ENCODE results near the gene PDGFA.

Gene PDGFA

DNA sequence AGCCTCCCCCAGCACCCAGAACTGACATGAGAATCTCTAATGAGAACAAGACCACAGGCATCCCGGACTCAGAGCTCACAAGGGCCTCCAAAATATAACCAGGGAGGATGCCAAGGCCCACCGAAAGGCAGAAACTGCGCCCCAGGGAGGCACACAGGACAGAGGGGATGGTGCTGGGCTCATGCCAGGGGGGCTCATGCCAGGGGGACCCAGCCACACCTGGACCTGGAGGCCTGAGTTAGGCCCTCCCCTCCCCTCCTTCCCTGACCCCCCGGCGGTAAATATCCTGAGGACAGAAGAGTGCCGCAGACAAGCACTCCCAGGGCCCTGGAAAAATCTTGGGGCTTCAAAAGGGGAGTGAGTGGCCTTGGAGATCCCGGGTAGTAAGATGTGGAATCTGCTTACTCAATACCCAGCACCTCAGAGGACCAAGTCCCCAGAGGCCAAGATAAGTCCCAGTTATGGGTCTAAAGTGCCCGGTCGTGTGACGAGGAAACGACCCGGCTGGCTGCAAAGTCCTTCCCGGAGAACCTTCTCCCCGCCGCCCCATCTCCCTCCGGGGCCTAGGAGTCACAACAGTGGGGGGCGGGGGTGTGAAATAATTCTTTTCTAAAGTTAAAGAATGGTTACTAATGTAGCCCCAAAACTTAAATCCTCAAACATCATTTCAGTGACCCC is 11.9 kb downstream of the PDGFA start:
- no peak for DNase-seq (ENCODE audit: low read depth, low spot score)
- no peak overlapping the region for H3K4me3 ChIP-seq (ENCODE audit: low read depth, low read length)
- TF ChIP-seq CTCF (IDR thresholded peaks at IDR 0.05; ENCODE audit: low read depth, low read length), result no peak
- in situ Hi-C loops (cut with HindIII; ENCODE audit: low sequenced_read_pairs), result no loop called here

DNA sequence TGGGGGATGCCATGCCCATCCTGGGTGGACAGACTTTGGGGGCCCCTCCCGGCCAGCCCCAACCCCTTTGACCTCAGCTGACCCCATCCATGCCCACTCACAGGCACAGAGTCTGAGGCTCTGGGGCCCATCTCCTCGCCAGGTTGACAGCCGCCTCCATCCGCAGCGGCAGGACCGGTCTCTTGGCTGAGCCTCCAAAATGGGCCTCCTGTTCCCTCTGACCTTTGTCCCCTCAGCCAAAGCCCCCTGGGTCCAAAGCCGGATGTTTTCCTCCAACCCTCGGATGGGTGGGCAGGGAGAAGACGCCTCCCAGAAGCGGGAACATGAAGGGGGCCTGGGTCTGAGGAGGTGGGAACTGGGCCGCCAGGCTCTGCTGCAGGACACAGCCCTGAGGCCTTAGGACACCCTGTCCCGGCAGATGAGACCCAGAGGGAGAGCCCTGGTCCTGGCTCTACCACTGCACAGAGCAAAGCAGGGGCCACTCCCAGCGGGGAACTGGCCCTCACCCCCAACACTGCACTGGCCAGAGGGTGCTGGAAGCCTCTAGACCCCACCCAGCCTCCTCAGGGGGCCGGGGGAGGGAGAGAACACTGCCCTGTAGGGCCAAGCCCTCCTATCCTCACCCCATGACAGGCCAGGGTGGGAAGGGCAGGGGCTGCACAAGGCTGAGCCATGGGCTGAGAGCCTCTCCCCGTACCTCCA is 12.6 kb downstream of the PDGFA start:
- no peak for DNase-seq (ENCODE audit: low read depth, low spot score)
- no peak overlapping the region for H3K4me3 ChIP-seq (ENCODE audit: low read depth, low read length)
- in situ Hi-C loops (cut with HindIII; ENCODE audit: low sequenced_read_pairs), result no loop called here
- no peak for TF ChIP-seq CTCF (IDR thresholded peaks at IDR 0.05; ENCODE audit: low read depth, low read length)

DNA sequence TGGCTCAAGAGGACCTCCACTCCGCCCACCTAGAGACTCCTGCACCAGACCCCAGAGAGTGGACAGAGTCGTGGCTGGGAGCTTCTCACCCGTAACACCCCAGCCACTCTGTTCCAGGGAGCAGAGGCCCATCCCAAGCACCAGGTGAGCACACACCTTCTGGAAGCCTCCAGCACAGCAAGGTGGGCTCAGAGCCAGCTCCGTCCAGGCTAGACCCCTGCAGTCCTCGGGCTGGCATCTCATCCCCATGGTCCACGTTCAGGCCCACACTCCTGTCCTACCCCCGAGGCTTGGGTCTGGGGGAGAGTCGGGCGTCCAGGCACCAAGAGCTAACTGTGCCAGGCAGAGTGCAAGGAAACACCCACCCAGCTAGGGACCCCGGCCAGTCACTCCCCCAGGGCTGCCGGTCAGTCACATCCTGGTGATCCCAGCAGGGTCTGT is 13.2 kb downstream of the PDGFA start:
- in situ Hi-C loops (cut with HindIII; ENCODE audit: low sequenced_read_pairs), result no loop called here
- DNase-seq (ENCODE audit: low read depth, low spot score), result no peak
- H3K4me3 ChIP-seq (ENCODE audit: low read depth, low read length), result no peak overlapping the region
- no peak for TF ChIP-seq CTCF (IDR thresholded peaks at IDR 0.05; ENCODE audit: low read depth, low read length)

DNA sequence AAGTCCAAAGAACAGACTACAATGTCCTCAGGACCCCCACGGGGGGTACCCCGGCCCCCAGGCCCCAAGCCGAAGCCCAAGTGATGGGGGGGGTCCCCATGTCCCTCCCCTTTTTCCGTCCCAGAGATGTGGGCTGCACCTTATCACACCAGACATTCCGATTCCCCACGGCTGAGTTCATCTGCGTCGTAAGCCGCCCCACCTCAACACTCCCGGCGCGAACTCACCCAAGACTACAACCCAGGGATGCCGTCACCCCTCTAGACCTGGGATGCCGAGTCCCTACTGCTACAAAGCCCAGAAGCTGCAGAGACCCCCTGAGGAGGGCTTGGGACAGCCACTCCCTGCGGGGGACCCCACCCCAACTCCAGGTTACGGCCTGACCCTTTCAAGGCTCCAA is 14.5 kb downstream of the PDGFA start:
- DNase-seq (ENCODE audit: low read depth, low spot score), result no peak
- in situ Hi-C loops (cut with HindIII; ENCODE audit: low sequenced_read_pairs), result no loop called here
- no peak for TF ChIP-seq CTCF (IDR thresholded peaks at IDR 0.05; ENCODE audit: low read depth, low read length)
- no peak overlapping the region for H3K4me3 ChIP-seq (ENCODE audit: low read depth, low read length)

DNA sequence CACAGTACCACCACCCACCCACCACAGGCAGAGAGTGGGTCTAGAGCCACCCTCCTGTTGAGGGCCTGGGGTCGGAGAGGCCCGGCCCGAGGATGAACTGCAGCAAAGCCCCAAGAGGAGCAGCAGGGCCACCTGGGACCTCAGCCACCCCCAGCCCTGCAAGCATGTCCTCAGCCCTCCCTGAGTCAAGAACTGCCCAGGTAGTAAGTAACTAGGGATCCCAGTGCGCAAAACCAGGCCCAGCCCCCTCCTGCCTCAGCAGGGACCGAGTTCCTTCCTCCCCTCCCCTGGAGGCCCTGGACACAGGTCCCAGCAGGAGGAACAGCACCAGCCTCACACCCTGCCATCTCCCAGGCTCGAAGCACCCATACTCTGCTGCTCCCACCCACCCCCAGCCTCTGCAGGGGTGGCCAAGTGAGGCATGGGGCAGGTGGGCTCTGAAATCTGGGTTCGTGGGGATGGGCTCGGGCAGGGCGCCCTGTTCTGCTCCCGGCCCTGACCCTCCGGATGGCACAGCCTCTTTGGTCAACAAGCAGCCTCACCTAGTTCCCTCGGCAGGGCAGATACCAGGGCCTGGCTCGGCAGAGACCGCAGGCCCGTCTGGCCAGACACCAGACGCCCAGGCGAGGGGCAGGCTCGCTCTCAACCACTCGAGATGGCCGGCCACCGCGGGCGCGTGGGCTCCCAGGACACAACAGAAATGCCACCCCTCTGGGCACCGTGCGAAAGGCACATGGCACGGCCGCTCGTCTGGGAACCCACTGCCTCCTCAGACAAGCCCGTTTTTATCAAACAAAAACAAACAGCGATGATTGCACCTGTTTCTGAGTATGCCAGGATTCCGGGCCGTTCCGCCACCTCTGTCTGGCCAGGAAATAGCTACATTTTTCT is 15.2 kb downstream of the PDGFA start:
- no peak overlapping the region for H3K4me3 ChIP-seq (ENCODE audit: low read depth, low read length)
- in situ Hi-C loops (cut with HindIII; ENCODE audit: low sequenced_read_pairs), result no loop called here
- TF ChIP-seq CTCF (IDR thresholded peaks at IDR 0.05; ENCODE audit: low read depth, low read length), result no peak
- no peak for DNase-seq (ENCODE audit: low read depth, low spot score)

DNA sequence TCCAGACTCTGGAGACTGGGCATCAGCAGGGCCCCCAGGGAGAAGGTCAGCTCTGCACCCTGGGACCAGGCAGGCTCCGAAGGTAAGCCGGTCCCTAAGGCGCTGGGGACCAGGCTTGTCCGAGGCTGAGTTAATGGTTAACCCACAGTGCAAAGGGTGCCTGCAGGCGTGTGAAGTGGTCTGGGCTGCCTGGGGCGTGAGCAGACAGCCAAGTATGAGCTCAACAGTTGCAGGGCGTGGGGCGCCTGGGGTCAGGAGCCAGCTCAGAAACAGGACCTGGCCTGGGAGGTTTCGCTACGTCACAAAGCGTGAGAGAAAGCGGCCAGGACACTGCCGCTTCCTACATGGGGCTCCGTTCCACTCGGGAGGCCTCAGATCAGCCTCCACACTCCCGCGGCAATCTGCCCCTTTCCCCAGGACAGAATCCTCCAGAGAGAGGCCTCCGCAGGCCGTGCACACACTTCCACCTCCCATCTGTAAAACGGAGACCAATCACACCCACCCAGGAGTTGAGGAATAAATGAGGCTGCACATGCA is 16.0 kb downstream of the PDGFA start:
- DNase-seq (ENCODE audit: low read depth, low spot score), result no peak
- TF ChIP-seq CTCF (IDR thresholded peaks at IDR 0.05; ENCODE audit: low read depth, low read length), result no peak
- H3K4me3 ChIP-seq (ENCODE audit: low read depth, low read length), result no peak overlapping the region
- in situ Hi-C loops (cut with HindIII; ENCODE audit: low sequenced_read_pairs), result no loop called here

All from astrocyte of the spinal cord (primary cell).